NCI-H345 treated with DMSO at 0.1 percent for 48 hours (cell line): ENCODE data around the gene AGAP5.
A peak's percentile ranks its signal among the peaks of the same experiment; 100 is the strongest.

ENCODE experiments used
- DNase-seq: peaks from one replicate; lab custom pipeline; 2025; ENCODE audit not compliant: unreplicated experiment; lab: John Stamatoyannopoulos, UW

The AGAP5 gene

DNA sequence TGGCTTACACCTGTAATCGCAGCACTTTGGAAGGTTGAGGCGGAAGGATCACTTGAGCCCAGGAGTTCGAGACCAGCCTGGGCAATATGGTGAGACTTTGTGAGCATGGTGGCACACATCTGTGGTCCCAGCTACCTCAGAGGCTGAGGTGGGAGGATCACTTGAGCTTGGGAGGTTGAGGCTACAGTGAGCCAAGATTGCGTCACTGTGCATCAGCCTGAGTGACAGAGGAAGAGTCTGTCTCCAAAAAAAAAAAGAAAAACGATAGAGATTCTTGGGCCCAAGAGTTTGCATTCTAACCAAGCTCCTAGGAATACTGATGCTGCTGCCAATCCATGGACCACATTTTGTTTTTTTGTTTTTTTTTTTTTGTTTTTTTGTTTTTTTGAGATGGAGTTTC, 68.7 kb downstream of the AGAP5 start:
- DNase-seq = no peak

DNA sequence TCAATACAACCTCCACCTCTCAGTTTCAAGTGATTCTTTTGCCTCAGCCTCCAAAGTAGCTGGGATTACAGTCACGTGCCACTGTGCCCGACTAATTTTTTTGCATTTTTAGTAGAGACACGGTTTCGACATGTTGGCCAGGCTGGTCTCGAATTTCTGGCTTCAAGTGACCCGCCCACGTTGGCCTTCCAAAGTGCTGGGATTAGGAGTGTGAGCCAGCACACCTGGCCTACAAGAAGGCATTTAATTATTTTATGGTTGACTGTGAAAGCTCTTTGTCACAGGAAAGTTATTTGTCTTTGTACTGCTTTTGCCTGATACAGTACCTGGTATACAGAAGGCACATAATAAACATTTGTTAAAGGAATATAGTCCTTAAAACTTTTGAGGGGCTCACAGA, 69.5 kb downstream of the AGAP5 start:
- DNase-seq = no peak

DNA sequence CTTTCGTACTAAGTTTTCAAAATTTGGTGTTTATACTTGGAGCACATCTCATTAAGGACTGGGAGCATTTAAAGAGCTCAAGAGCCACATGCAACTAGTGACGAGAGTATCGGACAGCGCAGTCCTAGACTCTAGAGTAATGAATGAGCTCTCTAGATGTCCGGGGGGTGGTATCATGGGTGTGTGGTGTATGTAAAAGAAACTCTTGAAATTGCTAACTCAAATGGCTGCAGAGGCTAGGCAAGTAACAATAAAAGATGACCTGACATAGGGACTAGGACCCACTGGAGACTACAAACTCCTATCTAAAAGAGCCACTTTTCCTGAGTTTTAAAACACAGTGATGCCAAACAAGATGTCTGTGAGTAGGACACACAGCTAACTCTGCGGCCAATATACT, 70.6 kb downstream of the AGAP5 start:
- no peak for DNase-seq

- peak; percentile 84 for DNase-seq
These were observed 71.8 kb downstream of the AGAP5 start for GRCh38 chr10:73625884-73626752.

- peak; percentile 19 for DNase-seq
These were observed 72.7 kb downstream of the AGAP5 start for GRCh38 chr10:73625004-73625883.
